K562 (cell line): Measurements from ENCODE around the gene CLDND2. TPM values are rescaled to one million over a fixed set of nuclear protein-coding genes. Genes with fewer than 3 reads are reported as not detected.

Source experiments
- BCOR ChIP-seq: fragments of 450-650 bp; IDR thresholded peaks from 2 replicates; pipeline ENCODE4 v1.6.1; 2016
- BDP1 ChIP-seq: IDR thresholded peaks from 3 replicates; pipeline ENCODE4 v1.6.1; 2011; ENCODE audit not compliant: insufficient read length, insufficient read depth
- CEBPZ ChIP-seq: fragments of 150-350 bp; IDR thresholded peaks from 2 replicates; pipeline ENCODE4 v1.6.1; 2014; ENCODE audit warnings: low read depth, mild to moderate bottlenecking, low read length, borderline replicate concordance
- ETV5 ChIP-seq: sonication (generic); formaldehyde crosslinking; IDR thresholded peaks from 2 replicates; pipeline ENCODE4 v1.4.0; 2020; ENCODE audit warnings: low read depth, mild to moderate bottlenecking, missing genetic modification reagents
- FOXP4 ChIP-seq: sonication (generic); formaldehyde crosslinking; IDR thresholded peaks from 2 replicates; pipeline ENCODE4 v1.8.0; 2022; ENCODE audit warnings: mild to moderate bottlenecking, missing genetic modification reagents, borderline replicate concordance
- KAT2B ChIP-seq: IDR thresholded peaks from one replicate; pipeline ENCODE4 v1.6.1; 2012; ENCODE audit warnings: low read depth, mild to moderate bottlenecking, control low read depth, inconsistent platforms, low read length, moderate library complexity
- MAX ChIP-seq: sonication (generic); formaldehyde crosslinking; IDR thresholded peaks from 2 replicates; pipeline ENCODE4 v1.9.0; 2022; ENCODE audit warnings: mild to moderate bottlenecking, missing genetic modification reagents
- MXD1 ChIP-seq: fragments of 250-450 bp; sonication (Bioruptor Pico); IDR thresholded peaks from 2 replicates; pipeline ENCODE4 v1.8.0; 2021; ENCODE audit warnings: borderline replicate concordance, mild to moderate bottlenecking, moderate library complexity; ENCODE audit not compliant: poor library complexity, severe bottlenecking
- NFE2L1 ChIP-seq: fragments of 450-650 bp; IDR thresholded peaks from 2 replicates; pipeline ENCODE4 v1.6.1; 2016; ENCODE audit warnings: missing genetic modification characterization, low read depth, mild to moderate bottlenecking, missing compliant biosample characterization, moderate library complexity, borderline replicate concordance
- PTRF ChIP-seq: fragments of 450-650 bp; IDR thresholded peaks from 2 replicates; pipeline ENCODE4 v1.6.1; 2016; ENCODE audit warnings: mild to moderate bottlenecking, missing genetic modification characterization, missing compliant biosample characterization
- SIX5 ChIP-seq, 2 experiments: IDR thresholded peaks; 2 replicates each; pipeline ENCODE4 v1.6.1; 2011; ENCODE audit warnings: low read length in 2 of 2, borderline replicate concordance in 1 of 2, low read depth in 1 of 2, mild to moderate bottlenecking in 1 of 2, moderate library complexity in 1 of 2; ENCODE audit not compliant: insufficient read depth in 1 of 2
- TAF1 ChIP-seq: IDR thresholded peaks from 2 replicates; pipeline ENCODE4 v1.6.1; 2011; ENCODE audit warnings: mild to moderate bottlenecking, low read length, moderate library complexity; ENCODE audit not compliant: insufficient read depth, control insufficient read depth, severe bottlenecking; ENCODE audit errors: extremely low read depth
- TEAD2 ChIP-seq: fragments of 450-650 bp; IDR thresholded peaks from 2 replicates; pipeline ENCODE4 v1.6.1; 2016; ENCODE audit warnings: missing genetic modification characterization, control low read depth, missing compliant biosample characterization
- YBX1 ChIP-seq: fragments of 450-650 bp; IDR thresholded peaks from 2 replicates; pipeline ENCODE4 v1.7.1; 2016; ENCODE audit warnings: mild to moderate bottlenecking
- ZFP30 ChIP-seq: fragments of 250-450 bp; sonication (Bioruptor Pico); IDR thresholded peaks from 2 replicates; pipeline ENCODE4 v1.8.0; 2022; ENCODE audit warnings: moderate library complexity, mild to moderate bottlenecking, inconsistent platforms, borderline replicate concordance
- ZNF143 ChIP-seq: sonication (generic); formaldehyde crosslinking; IDR thresholded peaks from 2 replicates; pipeline ENCODE4 v1.9.0; 2022; ENCODE audit warnings: mild to moderate bottlenecking, missing genetic modification reagents
- ZNF551 ChIP-seq: fragments of 250-450 bp; sonication (Bioruptor Pico); IDR thresholded peaks from 2 replicates; pipeline ENCODE4 v1.5.0; 2021; ENCODE audit warnings: mild to moderate bottlenecking, moderate library complexity
- ZNF77 ChIP-seq: fragments of 250-450 bp; sonication (Bioruptor Pico); IDR thresholded peaks from 2 replicates; pipeline ENCODE4 v1.5.0; 2020
- polyA plus RNA-seq, 8 experiments: library from polyadenylated mRNA; depleted of rRNA in 4 of 8; stranded (reverse) in 5 of 8; unstranded in 3 of 8; fragments of >200 nt; fragmentation: Nextera tagmentation in 2 of 8; fragmentation: Illumina TruSeq in 1 of 8; extraction: Ambion mirVana in 2 of 8; extraction: Trizol in 1 of 8; gene quantifications; 2 replicates each; pipeline versions ENCODE4 v1.2.1 to v1.2.3, GENCODE V29; 2011 to 2014; ENCODE audit warnings: inconsistent platforms in 1 of 8, missing spikeins in 1 of 8
- total RNA-seq, 7 experiments: library from RNA; depleted of rRNA in 6 of 7; stranded (reverse); fragments of >200 nt in 6 of 7; fragmentation: Illumina TruSeq in 2 of 7; extraction: Trizol in 2 of 7; gene quantifications; 2 replicates each; pipeline versions ENCODE4 v1.2.1 to v1.2.3, GENCODE V29; 2011 to 2021; ENCODE audit warnings: low replicate concordance in 1 of 7

CLDND2 gene
- total and polyA plus RNA-seq, 9 of the 15 experiments (the other 6 are each of a cell fraction or from before 2014, with no cell fraction given), result 0.45 to 4.0 (median 1.2) TPM; not detected in 3

- no peak for TF ChIP-seq KAT2B
- peak; percentile 88 for TF ChIP-seq TAF1
- no peak for TF ChIP-seq FOXP4 (CRISPR knock-in tag)
- TF ChIP-seq MXD1 (CRISPR knock-in tag), result no peak
- peak; percentile 69 for TF ChIP-seq BCOR
- no peak for TF ChIP-seq PTRF (tag)
- no peak for TF ChIP-seq ZNF551 (CRISPR knock-in tag)
- TF ChIP-seq MAX (CRISPR knock-in tag), result peak; percentile 12; the same call in 1 of the 2 replicates
- no peak for TF ChIP-seq CEBPZ
- no peak for TF ChIP-seq ZFP30 (CRISPR knock-in tag)
- no peak for TF ChIP-seq SIX5 (IDR thresholded peaks at IDR 0.05; ENCODE audit: borderline replicate concordance in 1 of 2, insufficient read depth in 1 of 2, low read depth in 1 of 2, low read length in 2 of 2)
- TF ChIP-seq ETV5, result 0 out of 2 replicates have a peak, but pooled peaks have one; percentile 27
- TF ChIP-seq ZNF77 (CRISPR knock-in tag), result 0 out of 2 replicates have a peak, but pooled peaks have one; percentile 26
- TF ChIP-seq ZNF143 (CRISPR knock-in tag), result no peak
- no peak for TF ChIP-seq BDP1
- no peak for TF ChIP-seq YBX1
- TF ChIP-seq NFE2L1 (tag), result no peak
- no peak for TF ChIP-seq TEAD2 (tag)
Observed at GRCh38 chr19:51366389-51367254, 2.2 kb downstream of the CLDND2 start (continued).
